Right renal cortex interstitium (tissue), 3 donors: ENCODE measurements around the gene DENND6A. TPM values are rescaled to one million over a fixed set of nuclear protein-coding genes. Genes with fewer than 3 reads are reported as not detected.
"Not testable (repeated sequence)": the region's sequence is repeated elsewhere in the genome, so short reads cannot be mapped to it uniquely, and the experiment has no call there.

Experiments
- DNase-seq, 3 donors: peaks; one replicate each; pipeline ENCODE4 v3.0.0-alpha.2; 2013; ENCODE audit warnings: low read depth in 3 of 3, low spot score in 2 of 3
- polyA plus RNA-seq, 3 donors: library from polyadenylated mRNA; unstranded; fragments of 120-200 nt; gene quantifications; one replicate each; pipeline ENCODE4 v1.2.1, GENCODE V29; 2013; ENCODE audit not compliant: insufficient read length in 3 of 3

Gene DENND6A
- polyA plus RNA-seq, 3 donors: 26.6 to 32.6 (median 29.6) TPM

DNA sequence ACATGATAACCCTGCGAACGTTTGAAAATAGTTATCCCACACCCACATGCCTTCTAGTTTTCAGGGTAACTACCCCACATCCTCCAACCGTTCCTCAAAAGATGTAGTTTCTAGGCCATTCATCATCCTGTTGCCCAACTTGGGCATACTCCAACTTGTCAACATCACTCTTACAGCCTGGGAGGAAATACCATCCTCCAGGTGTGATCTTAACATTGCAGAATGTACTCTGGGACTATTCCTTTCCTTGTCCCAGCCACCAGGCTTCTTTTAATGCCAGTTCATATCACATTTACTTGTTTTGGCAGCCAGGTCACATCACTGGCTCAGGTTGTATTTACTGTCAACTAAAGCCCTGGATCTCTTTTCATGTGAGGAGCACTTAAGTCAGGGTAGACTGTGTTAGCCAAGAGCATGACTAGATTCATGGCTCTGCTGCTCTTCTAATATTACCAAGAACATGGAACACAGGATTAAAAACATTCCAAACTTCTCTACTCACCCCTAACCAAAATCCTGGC is 4.0 kb upstream of the DENND6A start:
- DNase-seq: no peak

DNA sequence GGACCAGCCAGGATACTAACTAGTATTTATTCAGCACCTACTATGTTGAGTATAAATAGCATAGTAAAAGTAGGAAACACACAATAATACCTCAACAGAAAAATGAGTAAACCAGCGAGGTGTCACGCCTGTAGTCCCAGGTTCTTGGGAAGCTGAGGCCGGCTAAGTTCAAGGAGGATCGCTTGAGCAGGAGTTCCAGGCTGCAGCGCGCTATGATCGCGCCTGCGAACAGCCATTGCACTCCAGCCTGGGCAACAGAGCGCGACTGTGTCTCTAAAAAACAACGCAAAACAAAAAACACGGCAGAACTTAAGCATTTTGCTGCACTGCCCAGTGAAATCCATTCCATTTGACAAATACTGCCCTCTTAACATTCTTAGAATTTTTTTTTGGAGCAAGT is 1.3 kb upstream of the DENND6A start:
- DNase-seq: no peak

- not testable (repeated sequence) for DNase-seq
Observed at GRCh38 chr3:57692133-57692395, 813 bp downstream of the DENND6A start.

DNA sequence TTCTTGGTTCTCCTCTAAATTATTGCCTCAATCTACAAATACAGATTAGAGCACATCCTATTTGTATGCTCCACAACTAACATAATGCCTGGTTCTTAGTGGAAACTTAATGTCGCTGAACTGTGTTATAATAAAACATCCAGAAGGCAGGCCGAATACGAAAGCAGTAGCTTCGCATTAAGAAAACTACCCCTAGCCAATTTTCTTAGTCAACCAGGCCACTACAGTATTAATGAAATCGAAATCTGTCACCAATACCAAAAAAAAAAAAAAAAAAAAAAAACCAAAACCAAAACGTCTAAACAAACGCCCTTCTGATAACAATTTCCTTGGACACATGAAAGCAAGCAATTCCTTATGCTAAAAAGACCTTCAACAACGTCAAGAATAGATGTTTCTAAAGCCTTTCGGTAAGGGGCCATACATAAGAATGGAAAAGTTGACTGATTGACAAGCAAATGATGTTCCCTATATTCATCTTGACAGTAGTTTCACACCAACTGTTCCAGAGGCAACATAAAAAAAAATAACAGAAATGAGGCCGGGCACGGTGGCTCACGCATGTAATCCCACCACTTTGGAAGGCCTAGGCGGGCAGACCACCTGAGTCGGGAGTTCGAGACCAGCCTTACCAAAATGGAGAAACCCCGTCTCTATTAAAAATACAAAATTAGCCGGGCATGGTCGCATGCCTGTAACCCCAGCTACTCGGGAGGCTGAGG is 1.3 kb downstream of the DENND6A start:
- peak in 1 of 3 donors; percentile 13 for DNase-seq

GRCh38 chr3:57689367-57690053 is 3.4 kb downstream of the DENND6A start:
- no peak for DNase-seq

DNA sequence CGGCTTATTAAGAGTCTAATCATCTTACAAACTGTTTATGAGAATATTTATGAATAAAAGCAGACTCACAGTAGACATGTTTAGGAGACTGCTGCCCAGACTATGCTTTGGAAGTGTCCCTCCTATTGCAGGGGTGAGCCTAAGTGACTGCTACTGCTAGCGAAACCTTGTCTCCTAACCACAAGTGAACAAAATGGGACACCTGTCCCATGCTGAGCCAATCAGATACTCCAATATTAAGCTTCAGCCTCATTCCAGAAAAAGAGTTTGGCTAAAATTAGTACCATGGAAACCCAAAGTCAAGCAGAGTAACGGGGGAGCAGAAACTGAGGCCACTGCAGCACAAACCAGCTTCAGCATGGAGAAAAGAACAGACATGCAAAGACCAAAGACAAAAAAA is 4.6 kb downstream of the DENND6A start:
- DNase-seq: no peak

- DNase-seq: no peak
Observed at GRCh38 chr3:57683286-57683685, 9.6 kb downstream of the DENND6A start.

DNA sequence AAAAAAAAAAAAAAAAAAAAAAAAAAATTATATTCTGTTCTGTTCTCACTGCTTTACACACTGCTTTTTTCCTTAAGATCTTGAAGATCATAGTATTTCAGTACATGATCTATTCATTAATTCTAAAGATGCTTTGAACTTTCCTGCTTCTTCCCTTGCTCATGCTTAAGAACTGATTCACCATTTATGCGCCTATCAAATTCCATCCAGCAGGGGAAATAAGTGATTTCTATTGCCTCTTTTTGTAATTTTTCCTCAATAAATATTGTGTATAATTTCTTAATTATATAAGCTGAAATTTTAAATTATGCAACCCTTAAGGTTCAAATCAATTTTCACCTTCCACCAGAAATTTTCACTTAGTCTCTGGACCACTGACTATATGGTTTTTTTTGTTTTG is 10.6 kb downstream of the DENND6A start:
- DNase-seq: no peak

- DNase-seq: no peak
Observed at GRCh38 chr3:57681691-57682090, 11.2 kb downstream of the DENND6A start.

GRCh38 chr3:57680046-57680445 is 12.8 kb downstream of the DENND6A start:
- no peak for DNase-seq

- DNase-seq: no peak
Observed at GRCh38 chr3:57675530-57675929, 17.3 kb downstream of the DENND6A start.

DNA sequence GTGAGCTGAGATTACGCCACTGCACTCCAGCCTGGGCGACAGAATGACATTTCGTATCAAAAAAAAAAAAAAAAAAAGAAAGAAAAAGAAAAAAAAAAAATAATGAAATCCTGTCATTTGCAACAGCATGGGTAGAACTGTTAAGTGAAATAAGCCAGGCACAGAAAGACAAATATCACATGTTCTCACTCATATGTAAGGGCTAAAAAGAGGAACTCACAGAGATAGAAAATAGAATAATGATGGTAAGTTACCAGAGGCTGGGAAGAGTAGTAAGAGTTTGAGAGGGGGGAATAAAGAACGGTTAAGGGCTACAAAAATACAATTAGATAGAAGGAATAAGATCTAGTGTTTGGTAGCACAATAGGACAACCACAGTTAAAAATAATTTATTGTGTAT is 19.7 kb downstream of the DENND6A start:
- DNase-seq: no peak

DNA sequence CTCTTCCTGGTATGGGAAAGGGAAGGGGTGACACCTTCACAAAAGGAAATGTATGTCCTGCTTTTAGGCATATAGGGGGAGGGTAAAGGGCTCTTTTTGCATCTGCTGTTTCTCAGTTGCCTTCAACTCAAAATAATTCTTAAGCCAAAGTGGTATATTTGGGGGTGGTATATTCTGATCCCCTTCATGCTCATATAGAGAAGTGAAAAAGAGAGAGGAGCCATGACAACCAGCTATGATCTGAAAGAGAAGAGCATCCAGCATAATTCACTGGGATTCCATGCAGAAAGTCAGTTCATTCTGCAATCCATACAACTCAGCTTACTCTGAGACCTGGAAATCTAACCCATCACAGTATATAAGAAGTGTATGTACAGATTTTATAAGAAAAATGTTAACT is 22.3 kb downstream of the DENND6A start:
- DNase-seq: no peak

GRCh38 chr3:57661404-57661803 is 31.5 kb downstream of the DENND6A start:
- DNase-seq: no peak

DNA sequence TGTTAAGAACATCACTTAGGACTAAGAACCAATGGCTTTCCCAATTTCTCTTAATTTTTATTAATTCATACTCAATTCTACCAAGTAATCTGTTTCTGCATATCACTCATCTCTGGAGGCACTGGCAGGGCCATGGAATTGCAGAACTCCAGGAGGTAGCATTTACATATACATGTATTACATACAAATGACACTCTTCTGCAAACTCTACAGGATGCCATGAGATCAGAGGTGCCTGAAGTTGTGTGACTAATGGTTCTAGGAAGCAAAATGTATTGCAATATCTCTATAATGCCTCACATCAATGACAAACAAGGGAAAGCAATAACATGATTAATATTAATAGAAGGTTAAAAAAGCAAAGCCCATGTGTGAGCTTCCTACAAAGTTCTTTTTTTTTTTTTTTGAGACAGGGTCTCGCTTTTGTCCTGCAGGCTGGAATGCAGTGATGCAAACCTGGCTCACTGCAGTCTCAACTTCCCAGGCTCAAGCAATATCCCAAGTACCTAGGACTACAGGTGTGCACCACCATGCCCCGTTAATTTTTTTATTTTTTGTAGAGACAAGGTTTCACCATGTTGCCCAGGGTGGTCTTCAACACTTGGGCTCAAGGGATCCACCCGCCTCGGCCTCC is 33.0 kb downstream of the DENND6A start:
- no peak for DNase-seq

GRCh38 chr3:57659004-57659673 is 33.7 kb downstream of the DENND6A start:
- DNase-seq: no peak

DNA sequence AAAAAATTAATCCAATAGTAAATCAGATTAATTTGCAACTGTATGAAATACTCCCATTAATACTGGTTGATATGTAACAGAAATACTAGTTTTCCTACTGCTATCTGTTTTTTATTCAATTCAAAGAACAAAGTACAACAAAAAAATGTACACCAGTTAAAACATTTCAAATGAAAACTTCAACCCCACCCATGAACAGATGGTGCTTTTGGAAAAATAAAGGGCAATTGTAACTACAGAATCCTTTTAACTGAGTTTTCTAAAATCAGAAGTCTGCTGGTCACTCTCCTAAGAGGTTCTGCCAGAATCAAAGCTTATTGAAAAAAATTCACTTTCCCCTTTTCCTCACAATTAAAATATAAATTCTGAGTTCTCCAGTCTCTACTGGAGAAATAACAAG is 34.3 kb downstream of the DENND6A start:
- no peak for DNase-seq

DNA sequence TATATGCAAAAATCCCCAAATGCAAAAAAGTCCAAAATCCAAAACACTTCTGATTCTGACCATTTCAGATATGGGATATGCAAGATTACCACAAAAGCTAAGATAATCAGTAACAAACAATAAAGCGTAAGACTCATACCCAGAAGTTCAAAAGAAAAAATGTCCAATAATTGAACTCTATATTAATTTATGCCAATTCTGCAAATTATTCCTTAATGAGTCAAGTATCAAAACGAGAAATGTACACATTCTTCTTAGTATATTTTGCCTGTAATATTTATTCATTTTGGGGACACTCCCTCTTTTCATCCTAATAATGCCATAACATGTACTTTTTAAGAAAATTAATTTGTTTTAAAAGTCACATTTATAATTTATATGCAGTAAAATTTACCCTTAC is 37.1 kb downstream of the DENND6A start:
- no peak for DNase-seq

GRCh38 chr3:57654267-57654666 is 38.6 kb downstream of the DENND6A start:
- DNase-seq: no peak

- no peak for DNase-seq
Observed at GRCh38 chr3:57652203-57652602, 40.7 kb downstream of the DENND6A start.

GRCh38 chr3:57647292-57647940 is 45.5 kb downstream of the DENND6A start:
- no peak for DNase-seq
